K562 (cell line): ENCODE measurements around the gene SH3BP2. TPM values are rescaled to one million over a fixed set of nuclear protein-coding genes. Genes with fewer than 3 reads are reported as not detected.

Source experiments
- CCNT2 ChIP-seq: IDR thresholded peaks from 2 replicates; pipeline ENCODE4 v1.6.1; 2011; ENCODE audit warnings: borderline replicate concordance, low read depth, mild to moderate bottlenecking, moderate library complexity, mixed read lengths, low read length; ENCODE audit not compliant: insufficient read length; ENCODE audit errors: extremely low read depth
- HOXB6 ChIP-seq: fragments of 250-450 bp; sonication (Bioruptor Pico); IDR thresholded peaks from 2 replicates; pipeline ENCODE4 v1.5.1; 2022; ENCODE audit warnings: mild to moderate bottlenecking, borderline replicate concordance
- MAFK ChIP-seq: IDR thresholded peaks from 2 replicates; pipeline ENCODE4 v1.6.1; 2011; ENCODE audit warnings: low read length, improper control_type of control experiment
- NCOR1 ChIP-seq: fragments of 450-650 bp; IDR thresholded peaks from 2 replicates; pipeline ENCODE4 v1.6.1; 2016; ENCODE audit warnings: mild to moderate bottlenecking, moderate library complexity
- NFE2 ChIP-seq: IDR thresholded peaks from 2 replicates; pipeline ENCODE4 v1.6.1; 2014; ENCODE audit warnings: antibody characterized with exemption, low read depth
- PHB2 ChIP-seq: fragments of 450-650 bp; IDR thresholded peaks from 2 replicates; pipeline ENCODE4 v1.6.1; 2017; ENCODE audit warnings: low read depth
- SAFB2 ChIP-seq: fragments of 200-400 bp; formaldehyde crosslinking; IDR thresholded peaks from 2 replicates; pipeline ENCODE4 v1.6.1; 2018; ENCODE audit warnings: borderline replicate concordance, low read length, low read depth, moderate library complexity; ENCODE audit not compliant: severe bottlenecking
- ZEB2 ChIP-seq: fragments of 450-650 bp; IDR thresholded peaks from 2 replicates; pipeline ENCODE4 v1.6.1; 2016
- ZNF165 ChIP-seq: fragments of 250-450 bp; sonication (Bioruptor Pico); IDR thresholded peaks from 2 replicates; pipeline ENCODE4 v1.4.0; 2020; ENCODE audit warnings: borderline replicate concordance
- ZNF41 ChIP-seq: fragments of 250-450 bp; sonication (Bioruptor Pico); conservative IDR thresholded peaks from 2 replicates; pipeline ENCODE4 v1.4.0; 2020; ENCODE audit warnings: mild to moderate bottlenecking
- ZNF431 ChIP-seq: sonication (generic); formaldehyde crosslinking; IDR thresholded peaks from 2 replicates; pipeline ENCODE4 v1.8.0; 2022; ENCODE audit warnings: mild to moderate bottlenecking, missing genetic modification reagents
- ZNF551 ChIP-seq: fragments of 250-450 bp; sonication (Bioruptor Pico); IDR thresholded peaks from 2 replicates; pipeline ENCODE4 v1.5.0; 2021; ENCODE audit warnings: mild to moderate bottlenecking, moderate library complexity
- ZNF75A ChIP-seq: fragments of 450-650 bp; formaldehyde crosslinking; IDR thresholded peaks from 2 replicates; pipeline ENCODE4 v1.4.0; 2020; ENCODE audit warnings: mild to moderate bottlenecking
- polyA plus RNA-seq, 8 experiments: library from polyadenylated mRNA; depleted of rRNA in 4 of 8; stranded (reverse) in 5 of 8; unstranded in 3 of 8; fragments of >200 nt; fragmentation: Nextera tagmentation in 2 of 8; fragmentation: Illumina TruSeq in 1 of 8; extraction: Ambion mirVana in 2 of 8; extraction: Trizol in 1 of 8; gene quantifications; 2 replicates each; pipeline versions ENCODE4 v1.2.1 to v1.2.3, GENCODE V29; 2011 to 2014; ENCODE audit warnings: inconsistent platforms in 1 of 8, missing spikeins in 1 of 8
- total RNA-seq, 7 experiments: library from RNA; depleted of rRNA in 6 of 7; stranded (reverse); fragments of >200 nt in 6 of 7; fragmentation: Illumina TruSeq in 2 of 7; extraction: Trizol in 2 of 7; gene quantifications; 2 replicates each; pipeline versions ENCODE4 v1.2.1 to v1.2.3, GENCODE V29; 2011 to 2021; ENCODE audit warnings: low replicate concordance in 1 of 7
- TF ChIP-seq, protein P1 (sequence below): sonication (generic); formaldehyde crosslinking; IDR thresholded peaks from 2 replicates; pipeline ENCODE4 v1.8.0; 2022; ENCODE audit warnings: mild to moderate bottlenecking, missing genetic modification reagents
- TF ChIP-seq, protein P2 (sequence below): sonication (generic); formaldehyde crosslinking; IDR thresholded peaks from 2 replicates; pipeline ENCODE4 v1.8.1; 2023; ENCODE audit warnings: mild to moderate bottlenecking, missing genetic modification reagents
- TF ChIP-seq, protein P3 (sequence below): fragments of 450-650 bp; IDR thresholded peaks from 2 replicates; pipeline ENCODE4 v1.6.1; 2016
- TF ChIP-seq, protein P4 (sequence below): sonication (generic); formaldehyde crosslinking; IDR thresholded peaks from 2 replicates; pipeline ENCODE4 v1.8.1; 2023; ENCODE audit warnings: mild to moderate bottlenecking, missing genetic modification reagents
- TF ChIP-seq, protein P5 (sequence below): fragments of 450-650 bp; IDR thresholded peaks from one replicate; pipeline ENCODE4 v1.6.1; 2018; ENCODE audit warnings: mild to moderate bottlenecking, moderate library complexity; ENCODE audit not compliant: partially characterized antibody
- TF ChIP-seq, protein P6 (sequence below): sonication (generic); formaldehyde crosslinking; IDR thresholded peaks from 2 replicates; pipeline ENCODE4 v1.8.0; 2022; ENCODE audit warnings: missing genetic modification reagents, mild to moderate bottlenecking, borderline replicate concordance

Gene SH3BP2
- total and polyA plus RNA-seq, 9 of the 15 experiments (the other 6 are each of a cell fraction or from before 2014, with no cell fraction given) = 0.34 to 16.0 (median 5.1) TPM

DNA sequence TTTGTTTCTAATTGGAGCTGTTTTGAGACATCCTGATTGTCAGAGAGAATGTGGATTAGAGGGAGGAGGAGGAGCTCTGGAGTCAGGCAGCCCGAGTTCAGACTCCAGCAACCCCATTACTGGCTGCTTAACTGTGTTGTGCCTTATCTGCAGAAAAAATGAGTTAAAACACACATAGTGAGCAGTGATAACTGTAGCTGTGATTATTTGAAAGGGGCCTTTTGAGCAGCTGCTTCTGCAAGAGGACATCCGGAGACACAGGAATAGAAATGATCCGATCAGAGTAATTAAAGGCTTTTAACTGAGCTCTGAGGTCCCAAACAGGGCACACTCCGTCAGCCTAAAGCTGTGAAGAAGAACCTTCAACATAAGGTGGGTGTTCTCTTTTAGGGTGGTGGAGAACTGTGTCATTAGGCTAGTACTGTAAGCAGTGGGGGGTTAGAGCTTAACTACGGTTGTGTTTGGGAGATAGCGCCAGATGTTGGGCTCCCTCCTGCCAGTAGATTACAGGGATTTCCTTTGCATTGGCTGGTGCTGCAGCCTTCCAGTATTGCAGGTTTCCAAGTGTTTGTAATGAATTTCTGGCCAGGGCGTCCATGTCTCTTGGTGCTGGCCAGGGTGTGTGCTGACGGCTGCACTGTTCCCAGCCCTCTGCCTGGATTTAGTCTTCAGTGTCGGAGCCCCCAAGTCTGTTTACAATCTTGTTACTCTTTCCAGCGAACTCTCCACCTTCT, 75.0 kb downstream of the SH3BP2 start (continued):
- TF ChIP-seq, protein P1, sequence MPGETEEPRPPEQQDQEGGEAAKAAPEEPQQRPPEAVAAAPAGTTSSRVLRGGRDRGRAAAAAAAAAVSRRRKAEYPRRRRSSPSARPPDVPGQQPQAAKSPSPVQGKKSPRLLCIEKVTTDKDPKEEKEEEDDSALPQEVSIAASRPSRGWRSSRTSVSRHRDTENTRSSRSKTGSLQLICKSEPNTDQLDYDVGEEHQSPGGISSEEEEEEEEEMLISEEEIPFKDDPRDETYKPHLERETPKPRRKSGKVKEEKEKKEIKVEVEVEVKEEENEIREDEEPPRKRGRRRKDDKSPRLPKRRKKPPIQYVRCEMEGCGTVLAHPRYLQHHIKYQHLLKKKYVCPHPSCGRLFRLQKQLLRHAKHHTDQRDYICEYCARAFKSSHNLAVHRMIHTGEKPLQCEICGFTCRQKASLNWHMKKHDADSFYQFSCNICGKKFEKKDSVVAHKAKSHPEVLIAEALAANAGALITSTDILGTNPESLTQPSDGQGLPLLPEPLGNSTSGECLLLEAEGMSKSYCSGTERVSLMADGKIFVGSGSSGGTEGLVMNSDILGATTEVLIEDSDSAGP (CRISPR knock-in tag) = no peak
- TF ChIP-seq MAFK (no peak), ZEB2 (no peak), ZNF75A (CRISPR knock-in tag) (no peak), NCOR1 (peak; percentile 92), SAFB2 (no peak), PHB2 (peak; percentile 83), ZNF551 (no peak), CCNT2 (peak; percentile 49), ZNF41 (no peak), ZNF431 (no peak), HOXB6 (CRISPR knock-in tag) (no peak), ZNF165 (CRISPR knock-in tag) (no peak), NFE2 (peak; percentile 24; the same call in 1 of the 2 replicates)
- TF ChIP-seq, protein P2, sequence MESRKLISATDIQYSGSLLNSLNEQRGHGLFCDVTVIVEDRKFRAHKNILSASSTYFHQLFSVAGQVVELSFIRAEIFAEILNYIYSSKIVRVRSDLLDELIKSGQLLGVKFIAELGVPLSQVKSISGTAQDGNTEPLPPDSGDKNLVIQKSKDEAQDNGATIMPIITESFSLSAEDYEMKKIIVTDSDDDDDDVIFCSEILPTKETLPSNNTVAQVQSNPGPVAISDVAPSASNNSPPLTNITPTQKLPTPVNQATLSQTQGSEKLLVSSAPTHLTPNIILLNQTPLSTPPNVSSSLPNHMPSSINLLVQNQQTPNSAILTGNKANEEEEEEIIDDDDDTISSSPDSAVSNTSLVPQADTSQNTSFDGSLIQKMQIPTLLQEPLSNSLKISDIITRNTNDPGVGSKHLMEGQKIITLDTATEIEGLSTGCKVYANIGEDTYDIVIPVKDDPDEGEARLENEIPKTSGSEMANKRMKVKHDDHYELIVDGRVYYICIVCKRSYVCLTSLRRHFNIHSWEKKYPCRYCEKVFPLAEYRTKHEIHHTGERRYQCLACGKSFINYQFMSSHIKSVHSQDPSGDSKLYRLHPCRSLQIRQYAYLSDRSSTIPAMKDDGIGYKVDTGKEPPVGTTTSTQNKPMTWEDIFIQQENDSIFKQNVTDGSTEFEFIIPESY (CRISPR knock-in tag) = 0 out of 2 replicates have a peak, but pooled peaks have one; percentile 20
- TF ChIP-seq, protein P3, sequence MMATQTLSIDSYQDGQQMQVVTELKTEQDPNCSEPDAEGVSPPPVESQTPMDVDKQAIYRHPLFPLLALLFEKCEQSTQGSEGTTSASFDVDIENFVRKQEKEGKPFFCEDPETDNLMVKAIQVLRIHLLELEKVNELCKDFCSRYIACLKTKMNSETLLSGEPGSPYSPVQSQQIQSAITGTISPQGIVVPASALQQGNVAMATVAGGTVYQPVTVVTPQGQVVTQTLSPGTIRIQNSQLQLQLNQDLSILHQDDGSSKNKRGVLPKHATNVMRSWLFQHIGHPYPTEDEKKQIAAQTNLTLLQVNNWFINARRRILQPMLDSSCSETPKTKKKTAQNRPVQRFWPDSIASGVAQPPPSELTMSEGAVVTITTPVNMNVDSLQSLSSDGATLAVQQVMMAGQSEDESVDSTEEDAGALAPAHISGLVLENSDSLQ = peak; percentile 18; the same call in 1 of the 2 replicates
- TF ChIP-seq, protein P4, sequence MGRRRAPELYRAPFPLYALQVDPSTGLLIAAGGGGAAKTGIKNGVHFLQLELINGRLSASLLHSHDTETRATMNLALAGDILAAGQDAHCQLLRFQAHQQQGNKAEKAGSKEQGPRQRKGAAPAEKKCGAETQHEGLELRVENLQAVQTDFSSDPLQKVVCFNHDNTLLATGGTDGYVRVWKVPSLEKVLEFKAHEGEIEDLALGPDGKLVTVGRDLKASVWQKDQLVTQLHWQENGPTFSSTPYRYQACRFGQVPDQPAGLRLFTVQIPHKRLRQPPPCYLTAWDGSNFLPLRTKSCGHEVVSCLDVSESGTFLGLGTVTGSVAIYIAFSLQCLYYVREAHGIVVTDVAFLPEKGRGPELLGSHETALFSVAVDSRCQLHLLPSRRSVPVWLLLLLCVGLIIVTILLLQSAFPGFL (CRISPR knock-in tag) = no peak
- TF ChIP-seq, protein P5, sequence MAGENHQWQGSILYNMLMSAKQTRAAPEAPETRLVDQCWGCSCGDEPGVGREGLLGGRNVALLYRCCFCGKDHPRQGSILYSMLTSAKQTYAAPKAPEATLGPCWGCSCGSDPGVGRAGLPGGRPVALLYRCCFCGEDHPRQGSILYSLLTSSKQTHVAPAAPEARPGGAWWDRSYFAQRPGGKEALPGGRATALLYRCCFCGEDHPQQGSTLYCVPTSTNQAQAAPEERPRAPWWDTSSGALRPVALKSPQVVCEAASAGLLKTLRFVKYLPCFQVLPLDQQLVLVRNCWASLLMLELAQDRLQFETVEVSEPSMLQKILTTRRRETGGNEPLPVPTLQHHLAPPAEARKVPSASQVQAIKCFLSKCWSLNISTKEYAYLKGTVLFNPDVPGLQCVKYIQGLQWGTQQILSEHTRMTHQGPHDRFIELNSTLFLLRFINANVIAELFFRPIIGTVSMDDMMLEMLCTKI = no peak
- TF ChIP-seq, protein P6, sequence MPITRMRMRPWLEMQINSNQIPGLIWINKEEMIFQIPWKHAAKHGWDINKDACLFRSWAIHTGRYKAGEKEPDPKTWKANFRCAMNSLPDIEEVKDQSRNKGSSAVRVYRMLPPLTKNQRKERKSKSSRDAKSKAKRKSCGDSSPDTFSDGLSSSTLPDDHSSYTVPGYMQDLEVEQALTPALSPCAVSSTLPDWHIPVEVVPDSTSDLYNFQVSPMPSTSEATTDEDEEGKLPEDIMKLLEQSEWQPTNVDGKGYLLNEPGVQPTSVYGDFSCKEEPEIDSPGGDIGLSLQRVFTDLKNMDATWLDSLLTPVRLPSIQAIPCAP = no peak
